ENCODE data around the gene TRPT1. TPM values are rescaled to one million over a fixed set of nuclear protein-coding genes. Genes with fewer than 3 reads are reported as not detected.

Gene TRPT1
- total and polyA plus RNA-seq, 5 donors from 2014 or later = 14.6 to 37.0 (median 33.6) TPM

- no peak overlapping the region for H3K4me3 ChIP-seq (ENCODE audit: low read depth, low read length)
- H3K27ac Mint-ChIP-seq = no peak overlapping the region
- no peaks in the 10 kb centered on the region for H3K9me3 ChIP-seq (ENCODE audit: control insufficient read depth in 2 of 2, low read length in 2 of 2)
- no peaks in the 10 kb centered on the region for H3K27me3 ChIP-seq (ENCODE audit: control insufficient read depth, insufficient read depth, low read length)
- no peak for ATAC-seq (ENCODE audit: low read depth in 2 of 2)
- peaks cover 4% of the 10 kb centered on the region for H3K36me3 ChIP-seq (ENCODE audit: control insufficient read depth, insufficient read depth, low read length)
- no peaks in the 10 kb centered on the region for H3K9me3 Mint-ChIP-seq
- no peak overlapping the region for H3K4me3 Mint-ChIP-seq
- no peaks in the 10 kb centered on the region for H3K36me3 Mint-ChIP-seq
- DNase-seq = no peak
- H3K4me1 ChIP-seq (ENCODE audit: control insufficient read depth, insufficient read depth, low read length, poor library complexity, severe bottlenecking) = peaks cover 5% of the 10 kb centered on the region
- H3K27ac ChIP-seq (ENCODE audit: insufficient read depth, low read length, poor library complexity, severe bottlenecking) = no peak overlapping the region
- H3K27me3 Mint-ChIP-seq = no peaks in the 10 kb centered on the region
- peaks cover 0 to 9% (median 6%) of the 10 kb centered on the region in 4 donors for H3K4me1 Mint-ChIP-seq
Observed at GRCh38 chr11:64262271-64263002, 36.5 kb upstream of the TRPT1 start.

DNA sequence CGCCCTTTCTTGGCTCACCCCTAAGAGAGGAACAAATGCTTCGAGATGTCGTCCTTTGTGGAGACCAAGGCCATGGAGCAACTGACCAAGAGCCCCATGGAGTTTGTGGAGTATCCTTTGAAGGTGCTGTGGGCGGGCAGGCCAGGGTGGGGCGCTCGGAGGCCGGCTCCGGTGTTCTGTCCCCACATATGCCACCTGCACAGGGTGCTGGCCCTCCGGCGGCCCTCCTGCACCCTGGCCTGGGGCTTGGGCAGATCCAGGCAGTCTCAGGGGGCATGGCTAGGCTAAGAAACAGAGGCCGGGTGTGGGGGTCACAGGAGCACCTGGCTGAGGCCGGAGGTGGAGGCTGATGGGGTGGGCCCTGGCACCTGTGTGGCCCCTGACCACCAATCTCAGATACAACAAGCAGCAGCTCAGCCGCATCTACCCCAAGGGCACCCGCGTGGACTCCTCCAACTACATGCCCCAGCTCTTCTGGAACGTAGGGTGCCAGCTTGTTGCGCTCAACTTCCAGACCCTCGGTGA is 35.6 kb upstream of the TRPT1 start:
- Histone ChIP-seq H3K4me1 (ENCODE audit: control insufficient read depth, insufficient read depth, low read length, poor library complexity, severe bottlenecking) (peaks cover 5% of the 10 kb centered on the region), H3K27me3 (ENCODE audit: control insufficient read depth, insufficient read depth, low read length) (no peaks in the 10 kb centered on the region), H3K9me3 (ENCODE audit: control insufficient read depth in 2 of 2, low read length in 2 of 2) (no peaks in the 10 kb centered on the region), H3K4me3 (ENCODE audit: low read depth, low read length) (no peak overlapping the region), H3K36me3 (ENCODE audit: control insufficient read depth, insufficient read depth, low read length) (peaks cover 4% of the 10 kb centered on the region), H3K27ac (ENCODE audit: insufficient read depth, low read length, poor library complexity, severe bottlenecking) (no peak overlapping the region)
- Mint-ChIP-seq H3K27me3 (no peaks in the 10 kb centered on the region), H3K27ac (no peak overlapping the region), H3K9me3 (no peaks in the 10 kb centered on the region), H3K4me3 (no peak overlapping the region), H3K4me1 (peaks cover 0 to 9% (median 6%) of the 10 kb centered on the region in 4 donors), H3K36me3 (no peaks in the 10 kb centered on the region)
- ATAC-seq (ENCODE audit: low read depth in 2 of 2) (no peak), DNase-seq (no peak)

GRCh38 chr11:64260147-64260708 is 34.2 kb upstream of the TRPT1 start:
- no peak for ATAC-seq (ENCODE audit: low read depth in 2 of 2)
- H3K27ac Mint-ChIP-seq = peak overlapping the region in 1 of 3 donors; percentile 63
- H3K4me1 Mint-ChIP-seq = peaks cover 0 to 9% (median 6%) of the 10 kb centered on the region in 4 donors
- H3K4me3 Mint-ChIP-seq = peak overlapping the region in 2 of 4 donors; percentile 44 to 82
- H3K36me3 ChIP-seq (ENCODE audit: control insufficient read depth, insufficient read depth, low read length) = peaks cover 4% of the 10 kb centered on the region
- peaks cover 5% of the 10 kb centered on the region for H3K4me1 ChIP-seq (ENCODE audit: control insufficient read depth, insufficient read depth, low read length, poor library complexity, severe bottlenecking)
- DNase-seq = no peak
- H3K27me3 Mint-ChIP-seq = no peaks in the 10 kb centered on the region
- H3K9me3 Mint-ChIP-seq = no peaks in the 10 kb centered on the region
- H3K27ac ChIP-seq (ENCODE audit: insufficient read depth, low read length, poor library complexity, severe bottlenecking) = no peak overlapping the region
- H3K36me3 Mint-ChIP-seq = no peaks in the 10 kb centered on the region
- no peaks in the 10 kb centered on the region for H3K9me3 ChIP-seq (ENCODE audit: control insufficient read depth in 2 of 2, low read length in 2 of 2)
- H3K4me3 ChIP-seq (ENCODE audit: low read depth, low read length) = no peak overlapping the region
- no peaks in the 10 kb centered on the region for H3K27me3 ChIP-seq (ENCODE audit: control insufficient read depth, insufficient read depth, low read length)

GRCh38 chr11:64259533-64260067 is 33.6 kb upstream of the TRPT1 start:
- Mint-ChIP-seq H3K36me3 (no peaks in the 10 kb centered on the region), H3K27ac (peak overlapping the region in 1 of 3 donors; percentile 63), H3K27me3 (no peaks in the 10 kb centered on the region), H3K4me3 (peak overlapping the region in 2 of 4 donors; percentile 82 to 84), H3K9me3 (no peaks in the 10 kb centered on the region), H3K4me1 (peaks cover 0 to 9% (median 6%) of the 10 kb centered on the region in 4 donors)
- Histone ChIP-seq H3K4me3 (ENCODE audit: low read depth, low read length) (no peak overlapping the region), H3K27me3 (ENCODE audit: control insufficient read depth, insufficient read depth, low read length) (no peaks in the 10 kb centered on the region), H3K36me3 (ENCODE audit: control insufficient read depth, insufficient read depth, low read length) (peaks cover 4% of the 10 kb centered on the region), H3K27ac (ENCODE audit: insufficient read depth, low read length, poor library complexity, severe bottlenecking) (no peak overlapping the region), H3K4me1 (ENCODE audit: control insufficient read depth, insufficient read depth, low read length, poor library complexity, severe bottlenecking) (peaks cover 5% of the 10 kb centered on the region), H3K9me3 (ENCODE audit: control insufficient read depth in 2 of 2, low read length in 2 of 2) (no peaks in the 10 kb centered on the region)
- DNase-seq (no peak), ATAC-seq (ENCODE audit: low read depth in 2 of 2) (peak in 1 of 2 donors; percentile 32)

DNA sequence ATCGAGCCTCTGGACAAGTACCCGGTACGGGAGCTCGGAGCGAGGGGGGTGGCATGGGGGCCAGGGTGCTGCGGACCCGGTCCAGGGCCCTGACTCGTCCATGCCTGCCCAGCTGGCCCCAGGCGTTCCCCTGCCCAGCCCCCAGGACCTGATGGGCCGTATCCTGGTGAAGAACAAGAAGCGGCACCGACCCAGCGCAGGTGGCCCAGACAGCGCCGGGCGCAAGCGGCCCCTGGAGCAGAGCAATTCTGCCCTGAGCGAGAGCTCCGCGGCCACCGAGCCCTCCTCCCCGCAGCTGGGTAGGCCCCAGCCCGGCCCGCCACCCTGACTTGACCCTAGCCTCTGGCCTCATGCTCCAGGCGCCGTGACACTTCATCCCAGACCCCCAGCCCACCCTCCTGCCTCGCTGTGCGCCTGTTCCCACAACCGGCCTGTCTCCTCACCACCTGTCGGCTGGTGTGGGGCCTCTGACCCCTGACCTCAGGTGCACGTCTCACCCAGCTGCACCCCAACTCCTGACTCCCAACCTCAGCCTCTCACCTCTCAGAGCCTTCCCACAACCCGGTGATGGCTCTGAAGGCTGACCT is 33.1 kb upstream of the TRPT1 start:
- no peak overlapping the region for H3K4me3 ChIP-seq (ENCODE audit: low read depth, low read length)
- H3K9me3 Mint-ChIP-seq = no peaks in the 10 kb centered on the region
- no peaks in the 10 kb centered on the region for H3K27me3 Mint-ChIP-seq
- H3K4me3 Mint-ChIP-seq = peak overlapping the region in 1 of 4 donors; percentile 84
- ATAC-seq (ENCODE audit: low read depth in 2 of 2) (no peak), DNase-seq (no peak)
- H3K4me1 Mint-ChIP-seq = peaks cover 0 to 8% (median 6%) of the 10 kb centered on the region in 4 donors
- H3K36me3 Mint-ChIP-seq = no peaks in the 10 kb centered on the region
- H3K9me3 ChIP-seq (ENCODE audit: control insufficient read depth in 2 of 2, low read length in 2 of 2) = no peaks in the 10 kb centered on the region
- no peaks in the 10 kb centered on the region for H3K27me3 ChIP-seq (ENCODE audit: control insufficient read depth, insufficient read depth, low read length)
- peaks cover 5% of the 10 kb centered on the region for H3K4me1 ChIP-seq (ENCODE audit: control insufficient read depth, insufficient read depth, low read length, poor library complexity, severe bottlenecking)
- peak overlapping the region in 1 of 3 donors; percentile 63 for H3K27ac Mint-ChIP-seq
- no peak overlapping the region for H3K27ac ChIP-seq (ENCODE audit: insufficient read depth, low read length, poor library complexity, severe bottlenecking)
- H3K36me3 ChIP-seq (ENCODE audit: control insufficient read depth, insufficient read depth, low read length) = peaks cover 4% of the 10 kb centered on the region

DNA sequence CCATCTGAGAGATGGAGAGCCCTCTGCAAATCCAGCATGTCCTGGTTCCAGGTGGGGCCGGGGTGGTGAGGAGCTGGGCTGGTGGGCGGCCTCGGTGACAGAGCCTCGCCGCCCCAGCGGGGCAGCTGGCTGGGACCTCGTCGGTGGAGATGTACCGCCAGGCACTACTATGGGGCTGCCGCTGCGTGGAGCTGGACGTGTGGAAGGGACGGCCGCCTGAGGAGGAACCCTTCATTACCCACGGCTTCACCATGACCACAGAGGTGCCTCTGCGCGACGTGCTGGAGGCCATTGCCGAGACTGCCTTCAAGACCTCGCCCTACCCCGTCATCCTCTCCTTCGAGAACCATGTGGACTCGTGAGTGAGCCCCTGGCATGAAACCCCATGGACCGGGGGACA is 32.4 kb upstream of the TRPT1 start:
- H3K27me3 Mint-ChIP-seq = no peaks in the 10 kb centered on the region
- H3K27ac Mint-ChIP-seq = no peak overlapping the region
- no peaks in the 10 kb centered on the region for H3K9me3 Mint-ChIP-seq
- Histone ChIP-seq H3K9me3 (ENCODE audit: control insufficient read depth in 2 of 2, low read length in 2 of 2) (no peaks in the 10 kb centered on the region), H3K4me3 (ENCODE audit: low read depth, low read length) (no peak overlapping the region), H3K36me3 (ENCODE audit: control insufficient read depth, insufficient read depth, low read length) (peaks cover 4% of the 10 kb centered on the region), H3K27ac (ENCODE audit: insufficient read depth, low read length, poor library complexity, severe bottlenecking) (no peak overlapping the region), H3K27me3 (ENCODE audit: control insufficient read depth, insufficient read depth, low read length) (no peaks in the 10 kb centered on the region), H3K4me1 (ENCODE audit: control insufficient read depth, insufficient read depth, low read length, poor library complexity, severe bottlenecking) (peaks cover 5% of the 10 kb centered on the region)
- no peak overlapping the region for H3K4me3 Mint-ChIP-seq
- H3K36me3 Mint-ChIP-seq = no peaks in the 10 kb centered on the region
- ATAC-seq (ENCODE audit: low read depth in 2 of 2) = no peak
- H3K4me1 Mint-ChIP-seq = peaks cover 0 to 13% (median 8%) of the 10 kb centered on the region in 4 donors
- DNase-seq = no peak

GRCh38 chr11:64256300-64256699 is 30.3 kb upstream of the TRPT1 start:
- DNase-seq (no peak), ATAC-seq (ENCODE audit: low read depth in 2 of 2) (no peak)
- no peaks in the 10 kb centered on the region for H3K9me3 ChIP-seq (ENCODE audit: control insufficient read depth in 2 of 2, low read length in 2 of 2)
- Mint-ChIP-seq H3K27me3 (no peaks in the 10 kb centered on the region), H3K9me3 (no peaks in the 10 kb centered on the region), H3K4me1 (peaks cover 0 to 22% (median 11%) of the 10 kb centered on the region in 4 donors), H3K27ac (no peak overlapping the region), H3K4me3 (no peak overlapping the region), H3K36me3 (no peaks in the 10 kb centered on the region)
- H3K27ac ChIP-seq (ENCODE audit: insufficient read depth, low read length, poor library complexity, severe bottlenecking) = no peak overlapping the region
- peaks cover 4% of the 10 kb centered on the region for H3K36me3 ChIP-seq (ENCODE audit: control insufficient read depth, insufficient read depth, low read length)
- H3K4me1 ChIP-seq (ENCODE audit: control insufficient read depth, insufficient read depth, low read length, poor library complexity, severe bottlenecking) = peaks cover 18% of the 10 kb centered on the region
- no peak overlapping the region for H3K4me3 ChIP-seq (ENCODE audit: low read depth, low read length)
- H3K27me3 ChIP-seq (ENCODE audit: control insufficient read depth, insufficient read depth, low read length) = no peaks in the 10 kb centered on the region

All from CD4-positive, CD25-positive, alpha-beta regulatory T cell (primary cell).